GM13977 (cell line): ENCODE data around the gene ME3.

ENCODE experiments used
- DNase-seq: peaks from one replicate; pipeline ENCODE4 v3.0.0; 2012; ENCODE audit warnings: low spot score
- CTCF ChIP-seq: IDR thresholded peaks from 2 replicates; pipeline ENCODE4 v1.5.1; 2012; ENCODE audit warnings: mild to moderate bottlenecking, control low read depth; ENCODE audit not compliant: insufficient read depth; ENCODE audit errors: extremely low read depth, missing control alignments
- in situ Hi-C: fragments of 300-500 bp; cut with MboI; formaldehyde crosslinking; loops from one replicate; pipeline ENCODE4 v1.12.0; 2022; ENCODE audit warnings: low sequenced_read_pairs, low pct_unique_long_range_greater_than_20kb, mixed read lengths, inconsistent platforms; ENCODE audit not compliant: unreplicated experiment

The ME3 gene

DNA sequence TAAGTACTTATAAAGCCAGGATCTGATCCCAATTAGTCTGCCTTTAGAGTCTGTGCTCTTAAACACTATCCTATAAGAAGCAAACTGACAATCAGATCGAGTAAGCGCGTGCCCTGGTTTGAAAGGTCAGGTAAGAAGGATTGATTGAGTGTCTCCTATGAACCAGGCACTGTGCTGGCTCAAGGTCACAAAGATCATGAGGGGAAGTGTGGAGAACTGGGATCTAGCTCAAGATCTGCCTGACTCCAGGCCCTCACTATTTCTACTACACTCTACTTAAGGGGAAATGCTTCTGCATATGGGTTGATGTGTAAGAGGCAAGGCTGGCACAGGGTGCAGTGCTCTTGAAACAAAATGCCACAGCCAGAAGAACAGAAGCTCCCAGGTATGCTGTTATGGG is 77.0 kb downstream of the ME3 start:
- no peak for DNase-seq
- in situ Hi-C loops, result no loop called here
- no peak for TF ChIP-seq CTCF

DNA sequence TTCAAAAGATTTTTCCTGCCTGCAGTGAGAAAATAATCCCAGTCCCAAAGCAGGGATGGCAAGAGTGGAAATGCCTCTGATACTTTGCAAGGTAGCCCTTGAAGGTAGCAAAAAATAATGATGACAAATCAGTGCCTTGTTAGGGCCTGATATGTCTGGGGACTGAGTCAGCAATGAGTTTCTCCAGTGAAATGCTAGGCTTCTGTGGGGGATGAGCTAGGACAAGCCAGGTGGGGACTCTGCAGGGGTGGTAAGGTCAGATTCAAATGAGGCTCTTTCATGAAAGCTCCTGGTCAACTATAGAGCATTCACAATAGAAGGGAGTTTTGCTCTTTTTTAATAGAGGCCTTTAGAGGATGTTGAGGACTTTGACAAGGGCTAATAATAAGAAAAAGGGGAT is 77.7 kb downstream of the ME3 start:
- no peak for DNase-seq
- TF ChIP-seq CTCF, result no peak
- in situ Hi-C loops, result no loop called here

GRCh38 chr11:86593833-86594232 is 78.6 kb downstream of the ME3 start:
- in situ Hi-C loops, result no loop called here
- no peak for DNase-seq

DNA sequence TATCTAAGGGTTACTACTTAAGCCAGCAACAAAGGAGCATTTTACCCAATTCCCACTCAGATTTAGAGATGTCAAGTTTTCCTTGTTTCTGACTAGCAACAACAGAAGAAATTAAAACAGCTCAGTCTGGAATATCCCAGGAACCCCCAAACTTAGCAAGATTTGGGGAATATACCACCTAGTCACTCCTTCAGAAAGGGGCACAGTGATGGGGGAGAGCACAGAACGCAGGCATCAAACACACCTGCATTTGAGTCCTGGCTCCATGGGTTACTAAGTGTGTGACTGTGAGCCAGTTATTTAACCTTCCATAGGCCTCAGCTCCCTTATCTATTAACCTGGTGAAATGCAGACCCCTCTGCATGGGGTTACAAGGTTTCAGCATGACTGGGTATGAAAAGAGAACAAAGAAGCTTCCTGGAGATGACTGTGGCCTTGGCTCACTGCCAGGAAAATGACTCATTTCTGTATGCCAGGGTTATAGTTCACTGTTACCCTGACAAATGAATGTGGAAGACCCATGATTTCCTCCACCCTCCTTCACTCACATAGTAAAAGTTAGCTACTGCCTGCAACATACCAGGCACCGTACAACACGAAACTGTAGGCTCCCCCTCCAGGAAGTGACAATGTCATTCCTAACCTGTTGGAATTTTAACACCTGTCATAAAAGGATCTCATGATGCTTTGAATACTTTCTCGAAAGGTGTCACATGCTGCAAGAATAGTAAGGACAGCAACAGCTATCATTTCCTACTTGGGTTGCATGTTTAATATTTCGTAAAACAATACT is 79.6 kb downstream of the ME3 start:
- TF ChIP-seq CTCF, result no peak
- in situ Hi-C loops, result no loop called here
- peak; percentile 61 for DNase-seq

More at GRCh38 chr11:86593833-86594232, 78.6 kb downstream of the ME3 start:
- TF ChIP-seq CTCF, result no peak

DNA sequence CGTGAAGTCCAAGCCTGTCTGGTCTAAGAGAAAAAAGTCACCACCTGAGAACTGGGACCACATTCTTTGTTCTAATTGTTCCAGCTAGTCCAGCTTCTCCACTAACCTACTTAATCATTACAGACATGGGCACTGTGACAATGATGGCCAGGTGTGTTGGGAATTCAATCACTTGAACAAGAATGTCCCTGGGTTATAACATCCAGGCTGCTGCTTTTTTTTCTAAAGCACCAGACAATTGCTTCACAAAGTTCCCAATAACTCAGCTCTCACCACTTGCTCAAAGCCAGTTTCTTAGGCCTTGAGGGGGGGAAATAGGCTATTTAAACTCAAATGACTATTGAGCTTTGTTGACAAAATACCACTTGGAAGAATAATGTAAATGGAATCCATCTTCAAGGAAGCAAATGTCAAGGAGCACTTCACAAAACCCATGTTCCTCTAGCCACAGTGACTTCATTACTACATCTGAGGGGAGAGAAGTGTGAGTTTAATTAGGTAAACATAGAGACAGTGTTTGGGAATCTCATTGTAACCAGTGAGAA is 80.3 kb downstream of the ME3 start:
- in situ Hi-C loops, result no loop called here
- no peak for TF ChIP-seq CTCF
- DNase-seq, result no peak

DNA sequence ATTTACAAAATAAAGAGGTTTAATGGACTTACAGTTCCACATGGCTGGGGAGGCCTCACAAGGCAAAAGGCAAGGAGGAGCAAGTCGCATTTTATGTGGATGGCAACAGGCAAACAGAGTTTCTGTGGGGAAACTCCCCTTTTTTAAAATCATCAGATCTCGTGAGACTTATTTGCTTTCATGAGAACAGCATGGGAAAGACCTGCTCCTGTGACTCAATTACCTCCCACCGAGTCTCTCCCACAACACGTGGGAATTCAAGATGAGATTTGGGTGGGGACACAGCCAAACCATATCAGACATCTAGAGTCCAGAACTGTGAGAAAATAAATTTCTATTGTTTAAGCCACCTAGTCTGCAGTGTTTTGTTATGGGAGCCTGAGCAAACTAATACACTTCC is 80.8 kb downstream of the ME3 start:
- no peak for TF ChIP-seq CTCF
- no peak for DNase-seq
- in situ Hi-C loops, result no loop called here
